GM12878 (cell line): Measurements from ENCODE around the gene MGAT3. TPM values are rescaled to one million over a fixed set of nuclear protein-coding genes. Genes with fewer than 3 reads are reported as not detected.

ENCODE experiments used
- ATAC-seq: fragments of 200-7000 bp; cut with Tn5 transposase; 3 replicates; pipeline ENCODE4 v1.9.1; 2020; ENCODE audit warnings: mild to moderate bottlenecking, moderate library complexity
- BruUV-seq: library from RNA; stranded (reverse); fragments of 400-500 nt; replicated peaks from 2 replicates; lab custom pipeline; 2021; lab: Mats Ljungman, UMichigan
- CTCF ChIA-PET: fragments of 300-600 bp; sonication (Branson Sonifier 250); formaldehyde crosslinking; extraction: SDS; loops from one replicate; lab custom pipeline; 2021; ENCODE audit warnings: inconsistent platforms; lab: Yijun Ruan, JAX
- POLR2A ChIA-PET: fragments of 350-600 bp; formaldehyde crosslinking; extraction: SDS; loops from one replicate; lab custom pipeline; 2021; ENCODE audit warnings: inconsistent platforms; lab: Charles Lee
- RAD21 ChIA-PET: fragments of 300-600 bp; sonication (Branson Sonifier 250); formaldehyde crosslinking; loops from one replicate; lab custom pipeline; 2023; ENCODE audit warnings: antibody characterized with exemption; ENCODE audit not compliant: unreplicated experiment; lab: Charles Lee
- SMC1A ChIA-PET: fragments of 300-600 bp; sonication (Branson Sonifier 250); formaldehyde crosslinking; loops from one replicate; lab custom pipeline; 2023; ENCODE audit not compliant: unreplicated experiment, uncharacterized antibody; lab: Charles Lee
- DNase-seq: peaks from one replicate; pipeline ENCODE4 v3.0.0-alpha.2; 2011; ENCODE audit warnings: low read depth, low spot score
- FAIRE-seq: peaks from 3 replicates; lab custom pipeline; 2011; peaks lifted over from hg19 to GRCh38; lab: Jason Lieb, UNC
- H2AFZ ChIP-seq: 2 replicates; pipeline ENCODE4 v1.6.0; 2011; ENCODE audit warnings: low read depth, low read length, control low read depth; ENCODE audit not compliant: control insufficient read depth
- H3K27ac ChIP-seq: 2 replicates; pipeline ENCODE4 v1.5.1; 2011; ENCODE audit warnings: control low read depth; ENCODE audit not compliant: control insufficient read depth, insufficient read depth
- H3K27me3 ChIP-seq, 2 experiments: replicated peaks in 1 of 2; 2 replicates each; pipeline versions ENCODE4 v1.6.0 to v1.6.1; 2011; ENCODE audit warnings: low read length in 1 of 2; ENCODE audit not compliant: control insufficient read depth in 2 of 2, insufficient read depth in 2 of 2
- H3K36me3 ChIP-seq, 2 experiments: 2 replicates each; pipeline ENCODE4 v1.5.1; 2011; ENCODE audit warnings: low read length in 1 of 2; ENCODE audit not compliant: control insufficient read depth in 2 of 2, insufficient read depth in 2 of 2
- H3K4me1 ChIP-seq: 2 replicates; pipeline ENCODE4 v1.6.1; 2011; ENCODE audit warnings: mild to moderate bottlenecking, low read length, moderate library complexity, mixed read lengths; ENCODE audit not compliant: control insufficient read depth, insufficient read depth
- H3K4me2 ChIP-seq: 2 replicates; pipeline ENCODE4 v1.6.0; 2011; ENCODE audit warnings: control low read depth; ENCODE audit not compliant: control insufficient read depth, insufficient read depth
- H3K4me3 ChIP-seq: fragments of 200-600 bp; sonication (generic); 2 replicates; pipeline ENCODE4 v1.5.1; 2016
- H3K79me2 ChIP-seq: 2 replicates; pipeline ENCODE4 v1.6.0; 2011; ENCODE audit warnings: low read length; ENCODE audit not compliant: control insufficient read depth, insufficient read depth
- H3K9ac ChIP-seq: 2 replicates; pipeline ENCODE4 v1.8.0; 2011; ENCODE audit warnings: low read length, control low read depth, mixed read lengths; ENCODE audit not compliant: control insufficient read depth, insufficient read depth
- H3K9me3 ChIP-seq: replicated peaks from 3 replicates; pipeline ENCODE4 v1.5.1; 2011; ENCODE audit warnings: mild to moderate bottlenecking, low read length; ENCODE audit not compliant: control insufficient read depth, insufficient read depth
- H4K20me1 ChIP-seq: 2 replicates; pipeline ENCODE4 v1.6.0; 2011; ENCODE audit not compliant: control insufficient read depth, insufficient read depth
- BRCA1 ChIP-seq: IDR thresholded peaks from 2 replicates; pipeline ENCODE4 v1.6.1; 2011; ENCODE audit warnings: low read depth, low read length, improper control_type of control experiment
- CHD2 ChIP-seq: IDR thresholded peaks from 2 replicates; pipeline ENCODE4 v1.6.1; 2011; ENCODE audit warnings: low read depth, low read length, improper control_type of control experiment, borderline replicate concordance
- HDAC6 ChIP-seq: fragments of 200-600 bp; sonication (generic); IDR thresholded peaks from one replicate; pipeline ENCODE4 v1.8.0; 2017; ENCODE audit warnings: antibody characterized with exemption; ENCODE audit not compliant: unreplicated experiment
- KAT2A ChIP-seq: conservative IDR thresholded peaks from 2 replicates; pipeline ENCODE4 v1.6.1; 2011; ENCODE audit warnings: low read depth, low read length; ENCODE audit not compliant: control insufficient read depth
- KDM1A ChIP-seq: fragments of 200-600 bp; sonication (generic); IDR thresholded peaks from 2 replicates; pipeline ENCODE4 v1.6.1; 2016; ENCODE audit warnings: borderline replicate concordance
- NBN ChIP-seq: fragments of 450-650 bp; IDR thresholded peaks from 2 replicates; pipeline ENCODE4 v1.6.1; 2016
- NR2C1 ChIP-seq: fragments of 450-650 bp; IDR thresholded peaks from 2 replicates; pipeline ENCODE4 v1.6.1; 2017; ENCODE audit warnings: antibody characterized with exemption, mild to moderate bottlenecking, moderate library complexity
- PAX8 ChIP-seq: fragments of 450-650 bp; IDR thresholded peaks from 2 replicates; pipeline ENCODE4 v1.6.1; 2017; ENCODE audit warnings: mild to moderate bottlenecking, moderate library complexity
- POU2F2 ChIP-seq: IDR thresholded peaks from 3 replicates; pipeline ENCODE4 v1.6.1; 2011; ENCODE audit warnings: low read depth, mild to moderate bottlenecking, low read length, borderline replicate concordance
- RAD21 ChIP-seq: IDR thresholded peaks from 2 replicates; pipeline ENCODE4 v1.6.1; 2011; ENCODE audit warnings: mild to moderate bottlenecking, low read depth, low read length, moderate library complexity; ENCODE audit not compliant: insufficient read depth
- RUNX3 ChIP-seq: IDR thresholded peaks from 2 replicates; pipeline ENCODE4 v1.6.1; 2012; ENCODE audit warnings: low read length, inconsistent platforms
- SMAD1 ChIP-seq: fragments of 450-650 bp; IDR thresholded peaks from 2 replicates; pipeline ENCODE4 v1.6.1; 2018; ENCODE audit warnings: mild to moderate bottlenecking, low read depth; ENCODE audit not compliant: partially characterized antibody
- SP1 ChIP-seq: IDR thresholded peaks from one replicate; pipeline ENCODE4 v1.6.1; 2011; ENCODE audit warnings: low read depth, low read length
- SUPT20H ChIP-seq: IDR thresholded peaks from 2 replicates; pipeline ENCODE4 v1.6.1; 2011; ENCODE audit warnings: low read depth, mild to moderate bottlenecking, low read length, moderate library complexity, borderline replicate concordance; ENCODE audit not compliant: control insufficient read depth
- TCF12 ChIP-seq: IDR thresholded peaks from 2 replicates; pipeline ENCODE4 v1.6.1; 2011; ENCODE audit warnings: low read depth, mild to moderate bottlenecking, low read length
- YY1 ChIP-seq: IDR thresholded peaks from 2 replicates; pipeline ENCODE4 v1.6.1; 2011; ENCODE audit warnings: low read depth, mild to moderate bottlenecking, low read length
- ZNF207 ChIP-seq: fragments of 450-650 bp; IDR thresholded peaks from 2 replicates; pipeline ENCODE4 v1.6.1; 2014; ENCODE audit warnings: antibody characterized with exemption, mild to moderate bottlenecking, borderline replicate concordance
- ZNF274 ChIP-seq: IDR thresholded peaks from one replicate; pipeline ENCODE4 v1.8.0; 2011; ENCODE audit not compliant: insufficient read length, insufficient read depth
- WGBS: methylation state at CpG from one replicate; pipeline ENCODE4 v1.1.6; 2016; ENCODE audit warnings: low lambda C conversion rate; ENCODE audit not compliant: insufficient replicate concordance, insufficient coverage; ENCODE audit errors: missing lambda C conversion rate; 5-methylcytosine and 5-hydroxymethylcytosine counted together
- in situ Hi-C: fragments of 300-500 bp; cut with MboI; formaldehyde crosslinking; loops from 9 replicates; pipeline ENCODE4 v1.14.3; 2018; ENCODE audit warnings: mixed read lengths
- intact Hi-C: fragments of 100-400 bp; cut with micrococcal nuclease; formaldehyde crosslinking; loops from one replicate; pipeline ENCODE4 v1.14.2; 2022; ENCODE audit not compliant: unreplicated experiment
- polyA plus RNA-seq, 11 experiments: library from polyadenylated mRNA; depleted of rRNA in 4 of 11; unstranded in 6 of 11; stranded (reverse) in 5 of 11; fragments of >200 nt; fragmentation: Nextera tagmentation in 4 of 11; fragmentation: Illumina TruSeq in 1 of 11; extraction: Ambion mirVana in 4 of 11; extraction: Trizol in 1 of 11; gene quantifications; 1 replicate in 1 of 11; 2 replicates in 10 of 11; pipeline versions ENCODE4 v1.2.1 to v1.2.3, GENCODE V29; 2011 to 2016; ENCODE audit warnings: inconsistent platforms in 2 of 11, missing spikeins in 2 of 11, low read depth in 1 of 11
- total RNA-seq, 4 experiments: library from RNA; depleted of rRNA in 3 of 4; stranded (reverse); fragments of >200 nt in 3 of 4; fragmentation: Illumina TruSeq in 1 of 4; extraction: Trizol in 1 of 4; gene quantifications; 2 replicates each; pipeline versions ENCODE4 v1.2.1 to v1.2.3, GENCODE V29; 2013 to 2021
- TF ChIP-seq, protein P1 (sequence below): fragments of 450-650 bp; IDR thresholded peaks from 2 replicates; pipeline ENCODE4 v1.6.1; 2017; ENCODE audit warnings: mild to moderate bottlenecking, low read depth, inconsistent platforms; ENCODE audit not compliant: poor library complexity, severe bottlenecking
- TF ChIP-seq, protein P2 (sequence below): fragments of 450-650 bp; IDR thresholded peaks from 2 replicates; pipeline ENCODE4 v1.6.1; 2018; ENCODE audit warnings: mild to moderate bottlenecking, low read depth, moderate library complexity; ENCODE audit not compliant: partially characterized antibody

MGAT3 gene
- total and polyA plus RNA-seq, 10 of the 15 experiments (the other 5 are each of a cell fraction or from before 2014, with no cell fraction given): 0.32 to 40.2 (median 11.9) TPM

DNA sequence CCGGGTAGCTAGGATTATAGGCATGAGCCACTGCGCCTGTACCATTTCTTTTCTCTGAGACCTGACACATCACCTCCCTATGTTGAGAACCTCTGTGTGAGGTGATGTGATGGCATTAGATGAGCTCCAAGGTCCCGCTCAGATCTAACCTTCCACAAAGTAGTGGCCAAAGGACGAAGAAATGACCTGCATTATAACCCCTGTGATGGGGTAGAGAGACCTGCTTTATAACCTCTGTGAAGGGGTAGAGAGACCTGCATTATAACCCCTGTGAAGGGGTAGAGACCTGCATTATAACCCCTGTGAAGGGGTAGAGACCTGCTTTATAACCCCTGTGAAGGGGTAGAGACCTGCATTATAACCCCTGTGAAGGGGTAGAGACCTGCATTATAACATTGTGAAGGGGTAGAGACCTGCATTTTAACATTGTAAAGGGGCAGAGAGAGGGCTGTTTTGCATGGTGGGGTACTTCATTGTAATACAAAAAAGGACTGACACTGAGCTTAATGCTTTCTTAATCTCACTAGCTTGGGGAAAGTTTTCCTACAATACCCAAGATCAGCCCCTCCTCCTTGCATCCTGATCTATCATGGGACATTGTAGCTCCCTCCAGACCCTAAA lies 53.8 kb downstream of the MGAT3 start:
- Histone ChIP-seq H3K4me3 (no peak overlapping the region), H4K20me1 (peaks cover 4% of the 10 kb centered on the region), H3K27me3 (no peaks in the 10 kb centered on the region), H3K9me3 (no peaks in the 10 kb centered on the region), H3K79me2 (peaks cover 34% of the 10 kb centered on the region), H3K4me1 (peaks cover 14% of the 10 kb centered on the region), H3K36me3 (peaks cover 36 to 57% of the 10 kb centered on the region in 2 experiments; a peak in 3 of 4 replicates), H2AFZ (no peak overlapping the region), H3K27ac (no peak overlapping the region), H3K4me2 (no peak overlapping the region), H3K9ac (no peak overlapping the region)
- RAD21 ChIA-PET: interaction anchor here (0.9 to 1.4 kb wide), 2 partner anchors 9 to 48 kb away, joined by 3 read pairs; partner anchors contain the start of gene MIEF1
- intact Hi-C loops (no loop called here), in situ Hi-C loops (loop anchor here (25.0 kb wide), 1 partner anchor 348 kb away; the partner anchor contains the start of gene CBX7)
- POLR2A ChIA-PET: interaction anchor here (1.0 to 1.2 kb wide), 3 partner anchors 13 to 18 kb away, joined by 3 to 4 read pairs (median 3); no protein-coding TSS in a partner anchor
- DNase-seq (no peak), ATAC-seq (no peak), FAIRE-seq (no peak)
- WGBS: 95% methylated on average over 4 of the region's 4 CpGs
- no TSS peak for BruUV-seq
- SMC1A ChIA-PET: interaction anchor here (1.0 kb wide), 1 partner anchor 74 kb away, joined by 3 read pairs; no protein-coding TSS in a partner anchor
- CTCF ChIA-PET: interaction anchor here (1.1 to 2.3 kb wide), 4 partner anchors 9 to 18 kb away, joined by 4 to 14 read pairs (median 10); partner anchors contain the start of gene ATF4
- no peak for TF ChIP-seq SP1
- no peak for TF ChIP-seq SUPT20H
- no peak for TF ChIP-seq HDAC6
- TF ChIP-seq PAX8: no peak
- TF ChIP-seq, protein P1, sequence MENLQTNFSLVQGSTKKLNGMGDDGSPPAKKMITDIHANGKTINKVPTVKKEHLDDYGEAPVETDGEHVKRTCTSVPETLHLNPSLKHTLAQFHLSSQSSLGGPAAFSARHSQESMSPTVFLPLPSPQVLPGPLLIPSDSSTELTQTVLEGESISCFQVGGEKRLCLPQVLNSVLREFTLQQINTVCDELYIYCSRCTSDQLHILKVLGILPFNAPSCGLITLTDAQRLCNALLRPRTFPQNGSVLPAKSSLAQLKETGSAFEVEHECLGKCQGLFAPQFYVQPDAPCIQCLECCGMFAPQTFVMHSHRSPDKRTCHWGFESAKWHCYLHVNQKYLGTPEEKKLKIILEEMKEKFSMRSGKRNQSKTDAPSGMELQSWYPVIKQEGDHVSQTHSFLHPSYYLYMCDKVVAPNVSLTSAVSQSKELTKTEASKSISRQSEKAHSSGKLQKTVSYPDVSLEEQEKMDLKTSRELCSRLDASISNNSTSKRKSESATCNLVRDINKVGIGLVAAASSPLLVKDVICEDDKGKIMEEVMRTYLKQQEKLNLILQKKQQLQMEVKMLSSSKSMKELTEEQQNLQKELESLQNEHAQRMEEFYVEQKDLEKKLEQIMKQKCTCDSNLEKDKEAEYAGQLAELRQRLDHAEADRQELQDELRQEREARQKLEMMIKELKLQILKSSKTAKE: no peak
- TF ChIP-seq, protein P2, sequence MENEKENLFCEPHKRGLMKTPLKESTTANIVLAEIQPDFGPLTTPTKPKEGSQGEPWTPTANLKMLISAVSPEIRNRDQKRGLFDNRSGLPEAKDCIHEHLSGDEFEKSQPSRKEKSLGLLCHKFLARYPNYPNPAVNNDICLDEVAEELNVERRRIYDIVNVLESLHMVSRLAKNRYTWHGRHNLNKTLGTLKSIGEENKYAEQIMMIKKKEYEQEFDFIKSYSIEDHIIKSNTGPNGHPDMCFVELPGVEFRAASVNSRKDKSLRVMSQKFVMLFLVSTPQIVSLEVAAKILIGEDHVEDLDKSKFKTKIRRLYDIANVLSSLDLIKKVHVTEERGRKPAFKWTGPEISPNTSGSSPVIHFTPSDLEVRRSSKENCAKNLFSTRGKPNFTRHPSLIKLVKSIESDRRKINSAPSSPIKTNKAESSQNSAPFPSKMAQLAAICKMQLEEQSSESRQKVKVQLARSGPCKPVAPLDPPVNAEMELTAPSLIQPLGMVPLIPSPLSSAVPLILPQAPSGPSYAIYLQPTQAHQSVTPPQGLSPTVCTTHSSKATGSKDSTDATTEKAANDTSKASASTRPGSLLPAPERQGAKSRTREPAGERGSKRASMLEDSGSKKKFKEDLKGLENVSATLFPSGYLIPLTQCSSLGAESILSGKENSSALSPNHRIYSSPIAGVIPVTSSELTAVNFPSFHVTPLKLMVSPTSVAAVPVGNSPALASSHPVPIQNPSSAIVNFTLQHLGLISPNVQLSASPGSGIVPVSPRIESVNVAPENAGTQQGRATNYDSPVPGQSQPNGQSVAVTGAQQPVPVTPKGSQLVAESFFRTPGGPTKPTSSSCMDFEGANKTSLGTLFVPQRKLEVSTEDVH: no peak
- no peak for TF ChIP-seq NBN
- no peak for TF ChIP-seq RAD21
- no peak for TF ChIP-seq ZNF274
- TF ChIP-seq CHD2: no peak
- TF ChIP-seq RUNX3: no peak
- no peak for TF ChIP-seq KAT2A
- TF ChIP-seq SMAD1: no peak
- no peak for TF ChIP-seq YY1
- TF ChIP-seq ZNF207: no peak
- no peak for TF ChIP-seq BRCA1
- no peak for TF ChIP-seq KDM1A
- no peak for TF ChIP-seq NR2C1
- no peak for TF ChIP-seq POU2F2
- no peak for TF ChIP-seq TCF12
- TF ChIP-seq, all 136 proteins: peak for 0
